K562 (cell line): ENCODE results near the gene DPCD.

Experiments
- CCAR2 ChIP-seq: fragments of 200-400 bp; formaldehyde crosslinking; IDR thresholded peaks from 2 replicates; pipeline ENCODE4 v1.6.1; 2017; ENCODE audit warnings: mild to moderate bottlenecking, low read depth, low read length
- MYC ChIP-seq, 2 experiments: fragments of 250-450 bp in 1 of 2; sonication (Bioruptor Pico) in 1 of 2; IDR thresholded peaks; 2 replicates each; pipeline versions ENCODE4 v1.5.1 to v1.6.1; 2012 to 2021; ENCODE audit warnings: low read depth in 2 of 2, borderline replicate concordance in 1 of 2, improper control_type of control experiment in 1 of 2, low read length in 1 of 2, mild to moderate bottlenecking in 1 of 2, moderate library complexity in 1 of 2
- PHB2 ChIP-seq: fragments of 450-650 bp; IDR thresholded peaks from 2 replicates; pipeline ENCODE4 v1.6.1; 2017; ENCODE audit warnings: low read depth

DNA sequence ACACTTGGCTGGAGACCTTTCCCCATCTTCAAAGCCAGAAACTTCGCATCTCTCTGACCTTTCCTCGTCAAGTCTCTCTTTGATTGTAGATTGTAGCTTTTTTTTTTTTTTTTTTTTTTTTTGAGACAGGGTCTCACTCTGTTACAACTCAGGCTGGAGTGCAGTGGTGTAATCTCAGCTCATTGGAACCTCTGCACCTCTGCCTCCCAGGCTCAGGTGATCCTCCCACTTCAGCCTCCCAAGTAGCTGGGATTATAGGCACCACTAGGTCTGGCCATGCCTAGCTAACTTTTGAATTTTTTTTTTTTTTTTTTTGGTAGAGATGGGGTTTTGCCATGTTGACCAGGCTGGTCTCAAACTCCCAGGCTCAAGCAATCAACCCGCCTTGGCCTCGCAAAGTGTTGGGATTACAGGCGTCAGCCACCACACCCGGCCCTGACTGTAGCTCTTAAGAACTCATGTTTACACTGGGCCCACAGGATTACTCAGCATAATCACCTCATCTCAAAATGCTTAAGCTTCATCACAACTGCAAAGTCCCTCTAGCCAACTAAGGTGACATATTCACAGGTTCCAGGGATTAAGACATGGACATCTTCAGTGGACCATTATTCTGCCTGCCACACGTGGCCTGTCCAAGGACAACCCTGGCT lies 11.8 kb upstream of the DPCD start:
- no peak for TF ChIP-seq MYC (IDR thresholded peaks at IDR 0.05; ENCODE audit: low read depth, low read length)
- no peak for TF ChIP-seq MYC (CRISPR knock-in tag; IDR thresholded peaks at IDR 0.05; ENCODE audit: borderline replicate concordance, low read depth)
- no peak for TF ChIP-seq PHB2
- no peak for TF ChIP-seq CCAR2
